Activated B cell treated with CpG ODN at 0.5 μM for 24 hours (primary cell): ENCODE measurements around the gene LYPLA2. TPM values are rescaled to one million over a fixed set of nuclear protein-coding genes. Genes with fewer than 3 reads are reported as not detected.

Experiments
- ATAC-seq: fragments of 200-7000 bp; cut with Tn5 transposase; one replicate; pipeline ENCODE4 v1.10.0; 2021; ENCODE audit warnings: low read depth, mild to moderate bottlenecking, moderate library complexity
- CTCF ChIA-PET: fragments of 350-600 bp; sonication (Branson Sonifier 250); formaldehyde crosslinking; loops from one replicate; lab custom pipeline; 2021; ENCODE audit warnings: antibody characterized with exemption; lab: Charles Lee
- POLR2A ChIA-PET: fragments of 350-600 bp; sonication (Branson Sonifier 250); formaldehyde crosslinking; loops from one replicate; lab custom pipeline; 2021; ENCODE audit warnings: antibody characterized with exemption; lab: Charles Lee
- DNase-seq: peaks from one replicate; pipeline ENCODE4 v3.0.0; 2022
- H3K27ac Mint-ChIP-seq: one replicate; pipeline ENCODE4 v1.8.0; 2020; ENCODE audit warnings: mixed read lengths
- H3K27me3 Mint-ChIP-seq: one replicate; pipeline ENCODE4 v1.8.0; 2021; ENCODE audit warnings: mixed read lengths
- H3K36me3 Mint-ChIP-seq: one replicate; pipeline ENCODE4 v1.8.0; 2021; ENCODE audit warnings: low read depth, mixed read lengths
- H3K4me1 Mint-ChIP-seq: one replicate; pipeline ENCODE4 v1.8.0; 2021; ENCODE audit warnings: mixed read lengths
- H3K4me3 Mint-ChIP-seq: one replicate; pipeline ENCODE4 v1.8.0; 2020; ENCODE audit warnings: mild to moderate bottlenecking, mixed read lengths
- H3K9me3 Mint-ChIP-seq: one replicate; pipeline ENCODE4 v1.8.0; 2020; ENCODE audit warnings: mixed read lengths
- CTCF ChIP-seq: fragments of 200-600 bp; IDR thresholded peaks from one replicate; pipeline ENCODE4 v1.8.0; 2022; ENCODE audit warnings: antibody characterized with exemption, mild to moderate bottlenecking
- intact Hi-C: fragments of 100-400 bp; cut with micrococcal nuclease; formaldehyde crosslinking; loops from one replicate; pipeline ENCODE4 v1.15.1; 2024
- total RNA-seq: library from RNA; stranded (reverse); gene quantifications from 2 replicates; pipeline ENCODE4 v1.2.3, GENCODE V29; 2022

LYPLA2 gene
- total RNA-seq = 75.8 and 81.6 TPM in 2 replicates

DNA sequence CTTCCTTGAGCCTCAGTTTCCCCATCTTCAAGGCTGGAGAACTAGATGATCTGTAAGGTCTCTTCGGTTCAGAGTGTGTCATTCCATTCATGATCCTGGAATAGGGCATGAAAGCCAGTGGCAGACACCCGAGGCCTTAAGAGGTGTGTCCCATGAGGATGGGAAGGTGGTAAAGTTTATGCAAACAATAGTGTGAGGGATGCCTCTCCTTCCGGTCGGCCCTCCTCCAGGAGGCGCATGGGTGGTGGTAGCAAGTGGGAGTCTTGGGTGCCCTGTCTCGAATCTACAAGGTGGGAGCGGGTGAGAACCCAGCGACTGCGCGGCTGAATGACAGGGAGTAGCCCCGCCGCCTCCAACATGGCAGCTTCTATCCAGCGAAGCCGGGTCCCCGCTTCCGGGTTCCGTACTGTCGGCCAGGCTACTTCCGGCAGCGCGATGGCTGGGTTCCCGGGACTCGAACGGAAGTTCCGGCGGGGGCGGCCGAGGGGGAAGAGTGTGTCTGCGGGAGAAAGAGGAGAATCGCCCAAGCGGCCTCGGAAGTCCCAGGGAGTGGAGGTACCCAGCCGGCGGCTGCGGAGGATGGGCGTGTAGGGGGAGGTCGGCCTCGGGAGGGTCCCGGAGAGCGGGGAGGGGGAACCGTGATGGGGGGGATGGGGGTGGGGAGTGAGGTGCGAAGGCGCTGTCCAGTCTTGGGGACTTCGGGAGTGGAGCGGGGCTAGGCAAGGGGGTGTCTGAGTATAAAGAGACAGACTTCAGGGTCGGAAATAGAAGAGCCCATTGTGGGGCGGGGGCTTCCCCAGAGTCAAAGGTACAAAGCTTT lies at the start of gene LYPLA2:
Gene LYPLA2, plus strand, starts transcription at position 450 of the 820 bp plus-strand sequence. CDS start 1,538 bp downstream, outside the sequence.
- H3K36me3 Mint-ChIP-seq = peaks cover 62% of the 10 kb centered on the region
- CTCF ChIA-PET = interaction anchor here (0.5 to 1.5 kb wide), 6 partner anchors 13 to 596 kb away, joined by 3 to 5 read pairs (median 4); no protein-coding TSS in a partner anchor
- peak within 1 kb of the TSS; percentile 99 for H3K4me3 Mint-ChIP-seq
- peak within 1 kb of the TSS; percentile 95 for H3K27ac Mint-ChIP-seq
- H3K9me3 Mint-ChIP-seq = no peaks in the 10 kb centered on the region
- no peaks in the 10 kb centered on the region for H3K27me3 Mint-ChIP-seq
- ATAC-seq (peak; percentile 90), DNase-seq (peak; percentile 81)
- peaks cover 26% of the 10 kb centered on the region for H3K4me1 Mint-ChIP-seq
- TF ChIP-seq CTCF = no peak
- POLR2A ChIA-PET = interaction anchor here (0.6 to 6.2 kb wide), 15 partner anchors 10 to 1906 kb away, joined by 3 to 61 read pairs (median 5); partner anchors contain the start of genes CNR2, GALE, HMGCL and HNRNPR
- intact Hi-C loops = loop anchor here (1.0 to 2.0 kb wide), 3 partner anchors 9 to 40 kb away; partner anchors contain the start of genes GALE and PITHD1

GRCh38 chr1:23741609-23742008 lies 49.3 kb upstream of the LYPLA2 start:
- H3K36me3 Mint-ChIP-seq = peaks cover 18% of the 10 kb centered on the region
- H3K27me3 Mint-ChIP-seq = no peaks in the 10 kb centered on the region
- peaks cover 36% of the 10 kb centered on the region for H3K4me1 Mint-ChIP-seq
- TF ChIP-seq CTCF = no peak
- intact Hi-C loops = no loop called here
- CTCF ChIA-PET = interaction anchor here (1.2 kb wide), 1 partner anchor 50 kb away, joined by 3 read pairs; the partner anchor contains the start of gene RPL11
- peak overlapping the region; percentile 70 for H3K27ac Mint-ChIP-seq
- no peak overlapping the region for H3K4me3 Mint-ChIP-seq
- POLR2A ChIA-PET = interaction anchor here (0.8 to 10.6 kb wide), 3 partner anchors 11 to 46 kb away, joined by 3 to 229 read pairs (median 145); partner anchors contain the start of gene RPL11
- no peak for ATAC-seq
- no peak for DNase-seq
- H3K9me3 Mint-ChIP-seq = no peaks in the 10 kb centered on the region

DNA sequence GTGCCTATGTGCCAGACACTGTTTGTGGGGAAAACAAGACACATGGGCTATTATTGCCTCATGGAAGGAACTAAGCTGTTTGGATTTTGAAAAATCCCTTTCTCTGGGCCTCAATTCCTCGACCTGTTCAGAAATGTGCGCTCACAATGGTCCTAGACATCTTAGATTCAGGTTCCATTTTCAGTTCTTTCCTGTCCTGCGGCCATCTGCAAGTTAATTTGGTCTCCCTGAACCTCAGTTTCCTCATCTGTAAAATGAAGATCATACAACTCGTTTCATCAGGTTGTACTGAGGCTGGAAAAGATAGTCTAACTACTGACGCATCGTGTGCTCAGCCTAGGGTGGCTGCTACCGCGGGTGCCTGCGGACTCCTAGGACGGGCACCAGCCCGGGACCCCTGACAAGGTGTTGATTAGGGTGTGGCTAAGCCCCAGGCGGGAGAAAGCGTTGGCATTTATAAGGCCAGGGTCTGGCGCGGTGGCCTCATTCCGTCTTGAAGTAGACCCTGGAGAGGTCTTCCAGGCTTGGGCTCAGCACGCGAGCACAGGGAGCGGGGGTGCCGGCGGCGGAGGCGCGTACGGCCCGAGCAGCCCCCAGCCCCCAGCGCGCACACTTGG lies 48.2 kb upstream of the LYPLA2 start:
- intact Hi-C loops = loop anchor here (1.0 kb wide), 3 partner anchors 14 to 51 kb away; partner anchors contain the start of gene RPL11
- DNase-seq (no peak), ATAC-seq (peak; percentile 36)
- Mint-ChIP-seq H3K27me3 (no peaks in the 10 kb centered on the region), H3K27ac (peak overlapping the region; percentile 88), H3K9me3 (no peaks in the 10 kb centered on the region), H3K36me3 (peaks cover 29% of the 10 kb centered on the region), H3K4me1 (peaks cover 48% of the 10 kb centered on the region), H3K4me3 (peak overlapping the region; percentile 90)
- ChIA-PET POLR2A (interaction anchor here (0.6 to 10.6 kb wide), 12 partner anchors 8 to 1505 kb away, joined by 3 to 229 read pairs (median 4); partner anchors contain the start of genes GALE, RPL11, RSRP1 and SYF2), CTCF (interaction anchor here (0.9 to 4.7 kb wide), 6 partner anchors 9 to 108 kb away, joined by 3 to 40 read pairs (median 4); partner anchors contain the start of gene RPL11)
- no peak for TF ChIP-seq CTCF

DNA sequence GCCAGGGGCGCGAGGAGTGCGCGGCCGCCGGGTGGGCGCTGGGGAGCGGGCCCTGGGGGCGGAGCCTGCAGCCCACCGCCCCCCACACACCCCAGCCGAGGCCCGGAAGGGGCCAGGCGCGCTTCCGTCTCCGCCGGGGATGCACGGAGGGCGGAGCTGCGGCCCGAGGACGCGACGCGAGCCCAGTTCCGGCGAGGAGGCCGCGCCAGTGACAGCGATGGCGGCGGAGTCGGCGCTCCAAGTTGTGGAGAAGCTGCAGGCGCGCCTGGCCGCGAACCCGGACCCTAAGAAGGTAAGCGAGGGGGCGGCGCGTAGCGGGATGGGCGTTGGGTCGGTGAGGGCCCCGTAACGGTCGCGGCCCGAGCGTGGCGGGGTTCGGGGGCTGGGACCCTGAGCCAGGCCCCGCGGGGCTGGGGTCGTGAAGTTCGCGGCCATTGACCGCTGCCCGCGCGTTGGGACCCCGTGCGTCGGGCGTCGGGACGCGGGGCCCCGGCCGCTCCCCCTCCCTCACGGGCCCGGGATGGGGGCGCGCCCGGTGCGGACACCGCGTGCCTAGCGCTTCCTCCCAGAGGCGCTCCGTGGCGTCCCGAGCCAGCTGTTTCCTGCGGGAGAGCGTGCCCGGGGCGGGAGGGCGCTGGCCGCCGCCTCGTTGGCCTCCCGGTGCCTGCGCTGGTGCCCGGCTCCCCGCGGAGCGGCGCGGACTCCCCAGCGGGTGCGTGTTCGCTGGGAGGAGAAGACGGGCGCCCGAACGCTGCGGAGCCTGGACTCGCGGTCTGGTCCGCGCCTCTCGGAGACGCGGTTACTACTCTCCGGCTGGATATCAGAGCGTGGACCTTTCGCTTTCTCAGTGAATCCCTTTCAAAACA lies 47.4 kb upstream of the LYPLA2 start, which contains the start of gene ELOA:
Gene ELOA, plus strand, starts transcription at position 185 of the 866 bp plus-strand sequence. Its CDS starts 33 bp downstream, at position 218.
- peak within 1 kb of the TSS; percentile 89 for H3K27ac Mint-ChIP-seq
- H3K27me3 Mint-ChIP-seq = no peaks in the 10 kb centered on the region
- H3K9me3 Mint-ChIP-seq = no peaks in the 10 kb centered on the region
- TF ChIP-seq CTCF = no peak
- peaks cover 36% of the 10 kb centered on the region for H3K36me3 Mint-ChIP-seq
- peaks cover 53% of the 10 kb centered on the region for H3K4me1 Mint-ChIP-seq
- ChIA-PET POLR2A (interaction anchor here (0.5 to 10.6 kb wide), 21 partner anchors 9 to 1504 kb away, joined by 3 to 229 read pairs (median 4); partner anchors contain the start of genes GALE, HNRNPR, PITHD1 and PNRC2), CTCF (interaction anchor here (0.6 to 4.7 kb wide), 12 partner anchors 9 to 198 kb away, joined by 3 to 40 read pairs (median 4); partner anchors contain the start of gene RPL11)
- DNase-seq = peak; percentile 76
- ATAC-seq = peak; percentile 91
- intact Hi-C loops = loop anchor here (1.0 kb wide), 3 partner anchors 15 to 52 kb away; partner anchors contain the start of gene RPL11
- H3K4me3 Mint-ChIP-seq = peak within 1 kb of the TSS; percentile 90
